ENCODE measurements around the gene USP24.
"Not testable (repeated sequence)": the region's sequence is repeated elsewhere in the genome, so short reads cannot be mapped to it uniquely, and the experiment has no call there.

The USP24 gene

DNA sequence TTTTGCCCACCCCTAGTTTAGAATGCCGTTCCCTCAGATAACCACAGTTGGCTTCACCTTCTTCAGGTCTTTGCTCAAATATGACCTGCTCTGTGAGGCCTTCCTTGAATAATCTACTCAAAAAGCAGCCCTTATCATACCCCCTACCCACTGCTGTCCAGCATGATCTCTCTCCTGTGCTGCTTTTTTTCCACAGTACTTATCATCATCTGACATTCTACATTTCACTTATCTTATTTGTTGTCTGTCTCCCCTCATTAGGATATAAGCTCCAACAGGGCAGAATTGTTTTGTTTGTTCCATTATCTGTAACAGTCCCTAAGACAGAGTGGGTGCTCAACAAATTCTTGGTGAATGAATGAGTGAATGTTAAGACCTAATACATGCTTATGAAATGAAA is 18.1 kb downstream of the USP24 start:
- DNase-seq: no peak

DNA sequence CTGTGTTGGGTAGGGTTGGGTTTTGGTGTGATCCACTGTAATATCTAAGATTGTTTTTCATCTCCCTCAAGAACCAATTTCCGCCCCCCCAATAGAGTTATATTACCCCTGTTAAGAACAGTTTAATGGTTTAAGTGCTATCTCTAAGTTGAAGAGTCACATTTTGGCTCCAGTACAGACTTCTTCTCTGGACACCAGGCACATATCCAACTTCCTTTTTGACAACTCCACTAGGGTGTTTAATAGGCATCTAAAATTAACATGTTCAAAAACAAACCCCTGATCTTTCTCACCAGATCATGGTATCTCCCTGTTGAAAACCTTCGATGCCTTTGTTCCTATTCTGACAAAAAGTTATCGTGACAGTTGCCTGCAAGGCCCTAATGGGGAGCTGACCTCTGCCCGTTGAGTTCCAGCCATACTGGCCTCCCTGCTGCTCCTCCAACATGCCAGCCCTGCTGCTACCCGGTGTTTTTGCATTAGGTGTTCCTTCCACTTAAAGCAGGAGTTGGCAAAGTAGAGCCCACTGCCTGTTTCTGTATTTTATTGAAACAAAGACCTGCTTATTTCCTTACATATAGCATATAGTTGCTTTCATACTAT is 18.6 kb downstream of the USP24 start:
- no peak for DNase-seq

DNA sequence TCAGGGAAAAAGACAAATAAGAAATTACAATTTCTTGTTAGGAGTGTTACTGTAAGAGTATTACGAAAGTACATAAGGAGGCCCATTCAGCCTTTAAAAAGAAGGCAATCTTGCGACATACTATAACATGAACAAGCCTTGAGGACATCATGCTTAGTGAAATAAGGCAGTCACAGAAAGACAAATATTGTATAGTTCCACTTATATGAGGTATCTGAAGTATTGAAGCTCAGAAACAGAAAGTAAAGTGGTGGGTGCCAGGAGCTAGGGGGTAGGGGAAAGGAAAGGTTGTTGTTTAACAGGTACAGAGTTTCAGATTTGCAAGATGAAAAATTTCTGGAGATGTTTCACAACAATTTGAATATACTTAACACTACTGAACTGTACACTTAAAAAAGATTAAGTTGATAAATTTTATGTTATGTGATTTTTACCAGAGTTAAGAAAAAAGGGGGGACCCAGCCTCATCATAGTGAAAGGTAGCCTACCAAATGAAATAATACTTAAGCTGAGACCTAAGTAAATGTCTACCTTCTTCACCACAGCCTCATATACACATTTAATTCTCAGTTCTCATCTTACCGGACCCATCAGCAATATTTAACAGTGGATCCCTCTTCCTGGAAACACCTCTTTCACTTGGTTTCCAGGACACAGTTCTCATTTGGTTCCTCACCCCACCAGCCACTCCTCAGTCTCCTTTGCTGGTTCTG is 19.5 kb downstream of the USP24 start:
- DNase-seq: no peak

DNA sequence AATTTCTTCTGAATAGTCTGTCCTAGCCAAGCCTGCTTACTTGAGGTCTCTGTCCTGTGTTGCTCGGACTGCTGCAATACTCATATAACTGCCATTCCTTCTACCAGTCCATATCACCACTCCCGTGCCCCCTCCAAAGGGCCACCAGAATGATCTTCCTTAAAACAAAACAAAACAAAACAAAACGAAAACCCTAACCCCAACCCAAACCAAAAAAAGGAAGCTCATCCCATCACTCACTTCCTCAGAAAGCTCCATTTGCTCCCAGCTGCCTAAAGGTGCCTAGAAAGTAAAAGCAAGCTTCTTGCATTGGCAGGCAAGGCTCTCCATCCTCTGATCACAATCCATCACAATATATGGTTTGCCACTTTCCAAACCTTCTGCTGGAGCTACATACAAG is 20.3 kb downstream of the USP24 start:
- DNase-seq: no peak

DNA sequence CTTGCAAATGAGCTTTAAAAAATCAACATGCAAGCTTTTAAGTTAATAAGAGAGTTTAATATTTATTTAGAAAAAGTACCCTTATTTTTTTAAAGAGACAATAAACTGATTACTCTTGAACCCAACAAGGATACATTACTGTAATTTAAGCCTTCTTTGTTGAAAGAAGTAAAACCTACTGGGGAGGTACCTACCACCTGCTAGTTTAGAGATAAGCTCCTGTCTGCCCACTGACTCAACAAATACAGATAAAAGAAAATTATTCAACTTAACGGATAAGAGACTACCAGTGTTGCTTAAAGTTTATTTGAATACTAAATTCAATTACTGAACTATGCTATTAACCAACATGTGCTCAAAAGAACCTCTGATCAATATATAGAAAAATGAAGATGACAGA is 23.1 kb downstream of the USP24 start:
- no peak for DNase-seq

DNA sequence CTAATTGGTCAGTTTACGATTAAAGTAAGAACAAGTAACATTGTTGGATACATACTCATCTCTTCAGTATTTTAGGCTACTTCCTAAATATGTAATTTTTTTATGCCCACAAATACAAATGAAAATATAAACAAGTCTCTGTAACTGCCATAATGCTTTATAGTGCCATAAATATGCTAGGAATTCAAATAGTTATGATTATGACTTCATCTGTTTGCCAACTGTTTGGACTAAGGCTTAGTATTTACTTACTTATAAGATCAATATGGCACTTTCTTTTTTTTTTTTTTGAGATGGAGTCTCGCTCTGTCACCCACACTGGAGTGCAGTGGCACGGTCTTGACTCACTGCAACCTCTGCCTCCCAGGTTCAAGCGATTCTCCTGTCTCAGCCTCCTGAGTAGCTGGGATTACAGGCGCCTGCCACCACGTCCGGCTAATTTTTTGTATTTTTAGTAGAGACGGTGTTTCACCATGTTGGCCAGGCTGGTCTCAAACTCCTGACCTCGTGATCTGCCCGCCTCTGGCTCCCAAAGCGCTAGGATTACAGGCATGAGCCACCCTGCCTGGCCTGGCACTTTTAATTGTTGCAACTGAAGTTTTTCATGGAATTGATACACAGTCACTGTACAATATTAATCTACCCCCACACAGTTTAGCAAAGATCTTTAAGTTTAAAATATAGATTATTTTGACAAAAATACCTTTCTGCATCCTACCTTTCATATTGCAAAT is 23.8 kb downstream of the USP24 start:
- not testable (repeated sequence) for DNase-seq

DNA sequence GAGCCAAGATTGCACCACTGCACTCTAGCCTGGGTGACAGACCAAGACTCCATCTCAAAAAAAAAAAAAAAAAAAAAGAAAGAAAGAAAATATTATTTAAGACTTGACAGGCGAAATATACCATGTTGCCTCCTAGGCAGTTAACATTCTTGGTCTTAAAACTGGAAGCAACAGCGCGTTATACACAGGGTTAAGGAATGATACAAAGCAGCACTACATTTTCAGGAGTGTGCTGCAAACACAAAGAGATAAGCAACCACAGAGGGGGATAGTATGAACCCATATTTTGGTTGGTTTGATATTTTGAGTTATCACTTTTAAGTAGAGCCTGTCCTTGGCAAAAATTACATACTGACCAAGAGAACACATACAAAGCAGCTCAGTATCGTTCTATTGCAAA is 25.1 kb downstream of the USP24 start:
- DNase-seq: no peak

DNA sequence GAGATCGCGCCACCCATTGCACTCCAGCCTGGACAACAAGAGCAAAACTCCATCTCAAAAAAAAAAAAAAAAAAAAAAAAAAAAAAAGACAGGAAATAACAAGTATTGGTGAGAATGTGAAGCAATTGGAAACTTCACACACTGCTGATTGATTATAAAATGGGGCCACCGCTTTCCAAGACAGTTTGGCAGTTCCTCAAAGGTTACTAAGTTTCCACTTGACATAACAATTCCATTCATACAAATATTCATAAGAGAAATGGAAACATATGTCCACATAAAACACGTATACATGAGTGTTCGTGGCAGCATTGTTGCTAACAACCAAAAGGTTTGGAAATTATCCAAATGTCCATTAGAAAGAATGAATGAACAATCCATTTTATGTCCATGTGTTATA is 26.3 kb downstream of the USP24 start:
- DNase-seq: no peak

DNA sequence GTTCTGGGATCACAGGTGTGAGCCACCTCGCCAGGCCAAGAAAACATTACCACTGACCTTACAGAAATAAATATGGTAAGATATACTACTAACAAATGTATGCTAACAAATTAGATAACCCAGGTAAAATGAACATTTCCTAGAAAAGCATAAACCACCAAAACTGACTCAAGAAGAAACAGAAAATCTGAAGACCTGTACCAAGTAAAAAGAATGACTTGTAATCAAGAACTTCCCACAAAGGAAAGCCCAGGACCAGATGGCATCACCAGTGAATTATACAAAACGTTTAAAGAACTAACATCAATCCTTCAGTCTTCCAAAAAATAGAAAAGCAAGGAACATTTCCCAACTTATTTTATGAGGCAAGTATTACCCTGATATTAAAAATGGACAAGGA is 29.3 kb downstream of the USP24 start:
- no peak for DNase-seq

DNA sequence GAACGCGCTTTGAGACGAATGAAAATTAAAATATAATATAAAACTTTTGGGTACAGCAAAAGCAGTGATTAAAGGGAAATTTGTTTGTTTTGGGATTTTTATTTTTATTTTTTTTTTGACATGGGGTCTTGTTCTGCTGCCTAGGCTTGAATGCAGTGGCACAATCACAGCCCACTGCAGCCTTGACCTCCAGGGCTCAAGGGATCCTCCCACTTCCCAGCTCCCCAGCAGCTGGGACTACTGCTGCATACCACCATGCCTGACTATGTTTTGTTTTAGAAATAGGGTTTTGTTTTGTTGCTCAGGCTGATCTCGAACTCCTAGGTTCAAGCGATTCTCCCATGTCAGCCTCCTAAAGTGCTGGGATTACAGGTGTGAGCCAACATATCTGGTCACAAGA is 30.3 kb downstream of the USP24 start:
- no peak for DNase-seq

DNA sequence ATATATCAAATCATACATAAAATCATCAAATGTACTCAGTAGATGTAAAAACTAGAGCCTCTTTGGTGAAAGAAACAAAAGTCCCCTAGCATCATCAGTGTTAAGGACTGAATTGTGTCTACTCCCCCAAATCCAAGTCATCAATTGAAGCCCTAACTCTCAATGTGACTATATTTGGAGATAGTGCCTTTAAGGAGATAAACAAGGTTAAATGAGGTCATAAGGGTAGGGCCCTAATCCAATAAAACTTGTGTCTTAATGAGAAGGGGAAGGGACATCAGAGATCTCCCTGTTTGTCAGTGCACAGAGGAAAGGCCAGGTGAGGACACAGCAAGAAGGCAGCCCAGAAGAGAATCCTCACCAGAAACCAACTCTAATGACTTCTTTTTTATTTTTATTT is 33.5 kb downstream of the USP24 start:
- DNase-seq: no peak

DNA sequence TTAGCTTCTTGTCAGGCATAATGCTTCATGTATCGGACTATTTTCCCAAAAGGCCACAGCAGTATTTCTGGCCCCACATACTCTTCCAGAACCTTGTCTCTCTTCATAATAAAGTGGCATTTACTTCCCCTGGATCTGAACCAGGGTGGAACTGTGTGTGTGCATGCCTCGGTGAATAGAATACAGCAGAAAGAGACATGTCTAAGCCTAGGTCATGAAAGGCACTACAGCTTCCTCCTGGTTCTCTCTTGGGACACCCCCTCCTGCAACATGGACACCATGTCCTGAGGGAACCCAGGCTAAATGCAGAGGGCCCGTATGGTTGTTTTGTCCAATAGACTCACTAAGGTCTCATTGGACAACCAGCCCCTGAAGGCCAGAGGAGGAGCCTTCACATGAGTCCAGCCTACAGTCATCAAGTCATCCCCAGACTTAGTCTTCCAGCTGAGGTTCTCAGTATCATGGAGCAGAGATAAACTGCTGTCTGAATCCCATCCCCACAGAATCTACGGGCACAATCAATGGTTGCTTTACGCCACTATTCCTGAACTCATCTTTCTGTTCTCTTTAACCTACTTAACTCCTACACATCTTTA is 35.0 kb downstream of the USP24 start:
- no peak for DNase-seq

DNA sequence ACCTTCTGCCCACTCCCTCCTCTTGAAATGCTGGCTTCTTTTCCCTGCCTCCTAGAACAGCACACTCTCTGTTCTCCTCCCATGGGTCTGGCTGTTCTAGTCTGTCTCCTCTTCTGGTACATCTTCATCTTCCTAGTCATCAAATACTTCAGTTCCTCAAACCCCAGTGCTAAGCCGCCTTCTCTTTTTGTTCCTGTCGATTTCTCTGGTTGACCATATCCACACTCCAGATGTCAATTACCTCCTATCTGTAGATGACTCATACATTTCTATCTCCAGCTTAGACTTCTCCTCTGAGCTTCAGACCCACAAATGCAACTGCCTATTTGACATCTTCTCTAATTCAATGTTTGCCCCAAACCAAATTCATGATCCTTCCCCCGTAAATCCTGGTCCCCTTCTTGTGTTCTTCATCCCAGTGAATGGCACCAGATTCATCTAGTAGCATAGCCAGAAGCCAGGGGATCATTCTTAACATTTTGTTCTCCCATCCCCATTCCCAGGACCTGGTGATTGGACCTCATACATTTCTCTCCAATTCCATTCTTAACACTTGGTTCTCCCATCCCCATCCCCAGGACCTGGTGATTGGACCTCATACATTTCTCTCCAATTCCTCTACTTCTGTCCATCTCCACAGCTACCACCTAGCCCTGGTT is 35.9 kb downstream of the USP24 start:
- no peak for DNase-seq

DNA sequence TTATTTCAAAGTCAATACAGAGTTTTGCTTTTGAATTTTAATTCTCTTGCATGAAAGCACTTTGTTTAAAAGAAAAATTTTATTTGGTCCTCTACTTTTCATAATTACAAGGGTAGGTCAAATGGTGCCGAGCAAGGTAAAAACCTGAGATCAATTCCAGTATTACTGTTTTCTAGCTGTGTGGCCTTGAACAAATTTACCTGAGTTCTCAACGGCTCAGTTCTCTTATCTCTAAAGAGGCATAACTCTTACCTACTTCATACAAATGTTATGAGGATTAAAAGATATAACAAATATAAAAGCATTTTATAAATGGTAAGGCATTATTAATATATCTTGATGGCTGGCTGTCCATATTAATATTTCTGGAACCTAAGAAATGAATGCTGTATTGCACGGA is 42.5 kb downstream of the USP24 start:
- no peak for DNase-seq

DNA sequence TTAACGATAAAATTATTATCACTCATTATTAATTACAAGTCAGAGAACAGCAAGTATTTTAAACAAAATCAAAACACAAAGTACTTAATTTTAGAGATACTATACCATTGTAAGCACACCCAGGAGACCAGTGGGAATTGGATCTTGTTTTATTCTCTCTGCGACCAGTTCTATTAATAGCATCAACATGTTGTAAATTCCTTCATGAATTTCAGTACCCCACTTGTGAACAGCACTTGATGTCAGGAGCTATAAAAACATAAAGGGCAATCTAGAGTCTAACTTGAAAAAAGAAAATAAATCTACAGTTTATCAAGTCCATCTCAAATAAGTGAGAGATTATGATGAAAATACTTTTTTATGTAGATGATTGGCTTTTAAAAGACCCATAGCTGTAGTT is 42.9 kb downstream of the USP24 start:
- DNase-seq: no peak

DNA sequence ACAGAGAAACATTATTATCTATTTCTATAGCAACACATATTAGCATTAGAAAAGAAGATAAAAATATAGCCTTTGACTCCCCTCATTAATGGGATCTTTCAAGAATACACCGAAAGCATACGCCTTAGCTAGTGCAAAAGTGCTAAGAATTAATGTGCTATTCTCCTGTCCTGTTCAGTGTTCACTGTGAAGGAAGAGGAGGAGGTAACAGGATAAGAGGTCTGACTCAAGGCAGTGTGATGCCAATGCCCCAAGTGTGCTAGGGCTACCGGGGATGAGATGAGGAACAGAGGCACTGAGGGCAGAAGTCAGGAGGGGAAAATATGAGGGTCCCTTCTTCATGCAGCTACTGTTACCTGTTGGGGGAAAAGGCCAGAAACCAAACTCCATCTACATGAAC is 43.5 kb downstream of the USP24 start:
- no peak for DNase-seq

DNA sequence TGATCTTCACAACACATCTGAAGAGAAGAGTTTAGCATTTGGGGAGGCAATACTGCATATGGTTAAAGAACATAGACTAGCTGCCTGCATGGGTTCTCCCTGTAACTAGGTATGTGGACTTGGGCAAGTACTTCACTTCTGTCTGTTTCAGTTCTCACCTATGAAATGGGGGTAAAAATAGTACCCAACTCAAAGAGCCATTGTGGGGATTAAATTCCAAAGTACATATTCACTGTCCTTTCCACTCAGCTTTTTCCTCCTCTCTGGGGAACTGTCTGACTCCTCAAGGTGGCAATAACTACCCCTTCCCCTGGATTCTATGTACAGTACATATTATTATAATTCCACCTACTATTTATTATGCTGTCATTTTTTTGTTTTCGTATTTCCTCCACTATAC is 44.7 kb downstream of the USP24 start:
- no peak for DNase-seq

DNA sequence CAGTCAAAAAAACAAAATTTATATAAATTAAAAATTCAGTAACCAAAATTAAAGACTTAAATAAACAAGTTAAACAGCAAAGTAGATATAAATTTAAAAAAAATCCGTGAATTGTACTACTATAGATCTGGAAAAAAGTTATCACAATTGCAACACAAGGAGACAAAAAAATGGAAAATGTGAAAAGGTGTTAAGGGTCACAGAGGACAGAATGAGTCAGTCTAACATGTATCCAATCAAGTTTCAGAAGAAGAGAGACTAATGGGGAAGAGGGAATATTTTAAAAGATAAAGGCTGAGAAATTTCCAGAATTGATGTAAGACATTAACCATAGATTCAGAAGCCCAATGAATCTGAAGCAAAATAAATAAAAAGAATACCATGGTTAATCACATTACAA is 46.0 kb downstream of the USP24 start:
- no peak for DNase-seq

DNA sequence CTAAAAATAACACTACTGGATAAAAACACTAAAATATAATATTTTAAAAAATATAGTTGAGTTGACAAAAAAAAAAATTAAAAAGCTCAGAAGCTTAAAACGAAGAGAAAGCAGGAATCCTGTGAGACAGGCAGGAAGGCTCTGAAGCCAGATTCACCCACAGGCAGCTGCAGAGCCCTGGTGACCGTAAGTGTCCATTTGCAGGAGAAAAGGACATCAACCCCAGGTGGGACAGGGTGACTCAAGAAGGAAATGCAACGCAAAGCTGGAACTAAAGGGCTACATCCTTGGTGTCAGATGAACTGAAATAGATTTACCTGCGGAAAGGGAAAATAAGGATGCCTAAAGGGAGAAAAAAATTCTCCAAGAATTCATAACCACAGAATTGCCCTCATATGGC is 46.8 kb downstream of the USP24 start:
- no peak for DNase-seq

DNA sequence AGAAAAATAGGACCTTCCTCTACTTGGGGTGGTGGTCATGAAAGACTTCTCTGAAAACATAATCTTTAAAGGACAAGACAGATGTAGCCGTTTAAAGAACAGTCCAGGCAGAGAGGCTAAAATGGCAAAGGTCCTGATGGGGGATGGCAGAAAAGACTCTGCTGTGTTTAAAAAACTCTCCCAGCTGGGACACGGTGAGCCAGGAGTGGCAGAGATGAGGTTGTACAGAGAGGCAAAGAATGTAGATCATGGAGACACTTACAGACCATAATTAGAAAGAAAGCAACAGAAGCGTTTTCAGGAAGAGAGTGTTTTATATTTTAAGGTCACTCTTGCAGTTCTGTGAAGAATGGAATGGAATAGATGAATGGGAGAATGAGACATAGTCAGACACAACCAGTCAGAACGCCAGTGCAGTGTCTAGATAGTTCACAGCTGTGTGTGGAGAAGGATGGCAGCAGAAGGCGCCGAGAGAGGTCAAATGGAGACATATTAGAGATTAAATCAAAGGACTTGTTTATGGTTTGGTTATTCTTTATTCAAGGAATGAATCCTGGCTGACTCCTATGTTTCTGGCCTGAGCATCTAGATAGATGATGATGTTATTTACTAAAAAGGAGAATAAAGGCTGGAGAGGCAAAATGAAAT is 47.8 kb downstream of the USP24 start:
- no peak for DNase-seq

DNA sequence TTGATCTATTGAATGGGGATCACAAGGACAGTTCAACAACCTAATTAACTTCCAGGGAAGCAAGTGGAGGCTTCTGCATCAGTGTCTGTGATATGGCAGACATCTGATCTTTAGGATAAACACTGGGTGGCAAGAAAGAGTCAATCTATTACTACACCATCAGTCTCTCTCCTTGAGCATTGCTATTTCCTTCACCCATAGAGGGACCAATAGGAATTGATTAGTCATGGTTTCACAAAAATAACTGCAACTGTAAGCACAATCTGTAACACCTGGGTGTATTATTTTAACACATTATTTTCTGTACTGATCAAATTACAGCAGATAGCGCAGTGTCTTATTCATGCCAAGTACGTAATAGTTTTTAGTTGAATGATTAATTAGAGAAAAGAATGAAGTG is 50.3 kb downstream of the USP24 start:
- no peak for DNase-seq

DNA sequence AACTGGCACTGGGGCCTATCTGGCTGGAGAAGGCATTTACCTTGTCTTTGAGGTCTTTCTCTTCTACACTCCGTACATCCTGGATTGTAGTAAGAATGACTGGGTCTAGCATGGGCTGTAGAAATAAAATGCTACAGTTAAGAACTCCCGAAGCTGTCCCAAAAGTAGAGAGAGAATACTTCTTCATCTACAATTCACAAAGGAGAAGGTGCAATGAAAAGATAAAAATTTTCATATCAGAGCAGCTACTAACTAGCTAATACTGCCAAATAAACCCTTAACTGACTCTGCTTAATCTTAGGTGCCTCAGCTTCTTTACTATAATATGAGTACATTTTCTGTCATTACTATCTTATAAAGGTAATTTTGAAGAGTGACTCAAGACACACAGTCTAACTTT is 55.6 kb downstream of the USP24 start:
- no peak for DNase-seq

DNA sequence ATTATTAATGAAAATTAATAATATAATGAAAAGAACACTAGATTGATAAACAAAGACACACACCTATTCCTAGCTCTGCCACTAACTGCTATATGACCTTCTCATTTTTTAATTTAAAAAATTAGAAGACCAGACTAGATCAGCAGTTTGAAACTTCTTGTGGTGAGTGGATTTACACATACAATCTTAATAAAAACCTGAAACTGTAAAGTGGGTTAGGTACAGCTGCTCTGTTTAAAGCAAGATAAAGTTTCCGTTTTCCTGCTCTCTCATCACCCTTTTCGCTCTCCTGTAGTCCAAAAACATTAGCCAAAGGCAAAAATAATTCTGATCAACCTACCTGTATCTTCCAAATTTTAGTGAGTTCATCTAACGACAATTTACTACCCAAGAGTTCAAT is 58.6 kb downstream of the USP24 start:
- no peak for DNase-seq

Data from T-helper 2 cell (primary cell).